GM21367 (cell line): ENCODE results near the gene MEGF10.

Experiments
- ATAC-seq: cut with Tn5 transposase; IDR thresholded peaks from one replicate; pipeline ENCODE4 v1.9.1; 2021; ENCODE audit not compliant: unreplicated experiment

Gene MEGF10

DNA sequence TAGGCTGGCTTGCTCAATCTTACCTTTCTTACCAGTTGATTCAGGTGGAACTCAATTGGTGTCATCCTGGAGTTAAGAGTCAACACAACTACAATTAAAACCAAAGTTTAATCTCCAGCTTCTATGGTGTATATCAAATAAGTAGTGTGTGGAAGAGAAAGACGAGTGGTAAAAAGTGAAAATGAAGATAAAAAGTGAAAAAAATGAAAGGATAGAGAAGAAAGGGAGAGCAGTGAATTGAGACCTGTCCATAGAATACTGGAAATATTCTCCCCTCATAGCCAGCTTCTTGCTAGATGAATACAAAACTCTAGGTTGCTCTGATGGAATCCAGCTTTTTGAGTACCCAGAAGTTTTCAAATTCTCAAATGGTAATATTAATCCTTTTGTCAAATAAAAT is 76.4 kb downstream of the MEGF10 start:
- ATAC-seq, result no peak

DNA sequence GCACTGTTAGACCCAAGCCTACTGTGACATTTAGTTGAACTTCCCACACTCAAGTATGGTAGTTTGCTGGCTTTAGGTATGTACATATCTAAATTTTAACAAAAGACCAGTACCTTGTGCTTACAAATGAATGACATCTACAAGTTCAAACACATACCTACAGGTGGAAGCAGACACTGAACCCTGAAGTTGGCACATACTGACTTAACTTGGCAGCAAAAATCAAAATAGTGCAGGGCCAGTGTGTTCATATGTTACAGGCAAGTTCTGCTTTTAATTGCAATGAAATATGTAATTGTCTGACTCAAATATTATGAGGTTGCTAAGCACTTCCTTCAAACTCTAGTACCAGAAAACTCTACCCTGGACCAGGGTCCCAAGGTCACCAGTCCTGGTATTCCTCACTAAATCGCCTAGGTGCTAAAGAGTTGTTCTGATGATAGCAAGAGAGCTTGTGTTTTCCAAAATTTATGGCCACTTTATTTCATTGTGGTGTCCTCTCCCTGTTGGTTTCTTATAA is 77.4 kb downstream of the MEGF10 start:
- ATAC-seq, result no peak

DNA sequence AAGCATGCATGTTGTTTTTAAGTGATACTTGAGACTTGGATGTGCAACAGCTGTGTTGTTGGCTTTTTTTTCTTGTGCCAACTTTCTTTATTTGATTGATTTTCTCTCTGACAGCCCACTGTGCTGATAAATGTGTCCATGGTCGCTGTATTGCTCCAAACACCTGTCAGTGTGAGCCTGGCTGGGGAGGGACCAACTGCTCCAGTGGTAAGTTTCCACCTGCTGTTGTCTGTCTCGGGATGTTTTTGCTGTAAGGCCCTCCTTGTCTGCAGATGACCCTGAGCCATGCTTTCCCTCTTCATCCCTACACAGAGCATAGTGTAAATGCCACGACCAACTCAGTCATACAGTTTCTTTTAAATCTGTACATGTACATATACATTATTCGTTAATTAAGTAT is 79.2 kb downstream of the MEGF10 start:
- ATAC-seq, result no peak

DNA sequence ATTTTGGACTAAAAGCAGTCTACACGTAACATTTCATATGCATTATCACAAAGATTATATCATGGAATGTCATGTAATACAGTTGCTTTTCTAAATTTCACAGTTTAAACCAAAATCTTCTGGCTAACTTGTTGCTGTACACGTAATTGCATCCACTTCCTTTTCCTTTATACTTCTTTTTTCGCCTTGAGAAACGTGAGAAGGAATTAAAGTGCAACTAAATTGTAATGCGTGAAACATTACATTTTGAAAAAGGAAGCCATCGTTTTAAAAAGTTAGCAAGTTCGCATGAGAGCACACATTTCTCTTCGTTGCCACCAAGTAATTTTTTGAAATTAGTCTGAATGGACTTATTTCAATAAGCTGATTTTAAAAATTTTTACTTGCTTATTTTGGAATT is 80.0 kb downstream of the MEGF10 start:
- ATAC-seq, result no peak

DNA sequence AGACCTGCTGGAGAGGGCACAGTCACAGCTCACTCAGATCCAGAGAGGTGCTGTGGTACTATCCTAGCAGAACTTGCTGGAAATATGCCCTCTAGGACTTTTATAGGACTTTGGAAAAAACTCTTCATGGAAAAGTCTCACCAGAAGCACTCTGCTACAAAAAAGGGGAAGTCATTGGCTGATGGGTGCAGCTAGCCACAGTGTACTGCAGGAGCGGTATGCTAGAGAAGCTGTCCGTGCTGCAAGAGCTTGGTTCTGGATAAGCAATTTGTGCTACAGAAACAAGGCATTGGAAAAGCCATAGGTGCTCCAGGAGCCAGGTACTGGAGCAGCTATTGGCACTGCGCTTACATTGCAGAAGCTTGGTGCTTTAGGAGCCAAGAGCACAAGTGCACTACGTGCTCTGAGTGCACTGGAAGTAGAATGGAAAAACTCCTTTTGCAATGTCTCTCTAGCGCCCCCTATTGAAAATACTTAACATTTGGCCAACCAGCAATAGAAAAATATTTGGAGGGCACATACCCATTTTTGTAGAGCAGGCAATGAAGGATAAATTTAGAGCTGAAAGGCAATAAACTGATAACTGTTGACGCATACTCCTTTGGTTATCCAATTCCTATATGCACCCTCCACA is 83.4 kb downstream of the MEGF10 start:
- ATAC-seq, result no peak

DNA sequence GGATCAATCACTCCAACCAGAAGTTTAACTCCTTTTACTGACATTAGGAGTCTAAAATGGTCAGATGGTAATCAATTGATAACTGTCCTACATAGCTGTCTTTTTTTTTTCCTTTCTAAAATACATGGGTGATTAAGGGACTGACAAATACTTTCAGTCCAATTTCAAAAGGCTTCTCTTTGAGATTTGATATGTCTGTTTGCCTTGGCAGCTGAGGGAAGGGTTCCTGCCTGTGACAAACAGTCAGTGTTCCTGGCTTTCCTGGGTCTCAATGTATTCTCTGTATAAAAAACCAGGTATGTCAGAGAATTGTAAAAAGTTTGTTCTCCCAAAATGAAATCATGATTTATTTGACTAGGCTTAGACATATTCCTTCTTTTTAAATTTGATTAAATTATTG is 84.5 kb downstream of the MEGF10 start:
- ATAC-seq, result no peak

DNA sequence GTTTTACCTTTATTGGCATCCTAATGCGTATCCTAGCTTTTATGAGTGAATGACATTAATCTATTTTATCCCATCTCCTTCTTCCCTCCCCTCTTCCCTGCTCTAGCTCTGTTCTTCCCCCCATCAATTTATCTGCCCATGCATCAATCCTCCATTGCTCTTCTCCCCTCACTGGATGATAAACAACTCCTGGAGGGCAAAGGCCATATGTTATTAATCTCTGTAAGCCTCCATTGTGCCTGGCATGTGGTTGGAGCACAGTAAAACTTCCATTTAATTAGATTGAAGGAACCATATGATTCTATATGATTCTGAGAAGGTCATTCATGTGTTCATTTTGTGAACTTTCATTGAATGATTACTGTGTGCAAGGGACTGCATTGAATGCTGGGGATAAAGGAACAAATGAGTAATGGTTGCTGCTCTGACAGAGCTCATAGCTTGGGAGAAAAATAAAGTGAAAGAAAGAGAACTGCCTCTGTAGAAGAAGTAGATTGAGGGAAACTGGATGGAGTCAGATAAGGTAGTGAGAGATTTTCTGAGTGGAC is 85.0 kb downstream of the MEGF10 start:
- ATAC-seq, result no peak

DNA sequence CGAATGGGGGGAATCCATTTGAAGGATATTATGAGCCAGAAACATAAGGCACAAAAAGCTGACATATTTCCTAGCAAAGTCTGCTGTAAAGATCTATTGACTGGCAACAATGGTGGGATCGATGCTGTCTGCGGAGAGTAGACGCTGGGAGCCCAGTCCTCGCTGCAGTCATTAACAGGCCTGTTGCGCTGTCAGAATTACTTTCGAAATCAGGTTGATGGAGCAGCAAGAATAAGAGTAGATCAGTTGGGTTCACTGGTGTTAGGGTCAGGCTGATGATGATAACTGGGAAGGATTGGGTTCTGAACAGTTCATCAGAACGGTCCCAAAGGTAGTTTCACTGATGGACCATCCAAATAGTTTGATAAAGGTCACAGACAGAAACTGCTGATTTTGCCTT is 87.1 kb downstream of the MEGF10 start:
- ATAC-seq, result no peak

DNA sequence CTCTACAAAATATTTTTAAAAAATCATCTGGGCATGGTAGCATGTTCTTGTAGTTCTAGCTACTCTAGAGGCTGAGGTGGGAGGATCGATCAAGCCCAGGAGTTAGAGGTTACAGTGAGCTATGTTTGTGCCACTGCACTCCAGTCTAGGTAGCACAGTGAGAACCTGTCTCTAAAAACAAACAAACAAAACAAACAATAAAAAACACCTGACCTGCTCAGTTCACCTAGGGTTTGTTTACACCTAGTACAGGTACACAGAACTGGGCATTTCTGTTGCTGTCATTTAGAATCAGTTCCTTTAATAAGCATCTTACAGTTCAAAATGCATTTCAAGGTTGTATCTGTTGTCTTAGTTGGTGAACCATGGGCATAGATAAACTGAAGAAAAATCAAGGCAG is 95.3 kb downstream of the MEGF10 start:
- no peak for ATAC-seq

DNA sequence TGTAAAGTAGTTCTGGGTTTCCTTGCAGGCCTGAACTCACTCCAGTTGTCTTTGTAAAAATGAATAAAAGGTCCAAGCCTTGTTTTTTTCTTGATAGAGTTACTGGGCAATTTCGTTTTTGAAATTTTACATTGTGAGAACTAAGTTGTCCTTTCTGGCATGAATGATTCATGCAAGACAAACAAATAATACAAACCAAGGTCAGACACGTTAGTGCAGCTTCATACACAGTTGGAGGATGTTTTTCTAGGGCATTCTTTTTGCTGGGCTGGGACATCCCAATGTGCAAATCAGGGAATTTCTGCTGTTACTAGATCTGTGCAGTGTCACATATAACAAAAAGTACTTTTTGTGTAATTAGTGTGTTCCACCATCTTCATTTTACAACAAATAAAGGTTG is 96.0 kb downstream of the MEGF10 start:
- ATAC-seq, result no peak

DNA sequence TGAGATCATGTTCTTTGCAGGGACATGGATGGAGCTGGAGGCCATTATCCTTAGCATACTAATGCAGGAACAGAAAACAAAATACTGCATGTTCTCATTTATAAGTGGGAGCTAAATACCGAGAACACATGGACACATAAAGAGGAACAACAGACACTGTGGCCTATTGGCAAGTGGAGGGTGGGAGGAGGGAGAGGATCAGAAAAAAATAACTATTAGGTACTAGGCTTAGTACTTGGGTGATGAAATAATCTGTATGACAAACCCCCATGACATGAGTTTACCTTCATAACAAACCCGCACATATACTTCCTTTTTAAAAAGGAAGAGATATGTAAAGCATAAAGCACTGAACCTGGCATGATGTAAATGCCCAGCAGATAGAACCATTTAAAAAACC is 99.0 kb downstream of the MEGF10 start:
- no peak for ATAC-seq

DNA sequence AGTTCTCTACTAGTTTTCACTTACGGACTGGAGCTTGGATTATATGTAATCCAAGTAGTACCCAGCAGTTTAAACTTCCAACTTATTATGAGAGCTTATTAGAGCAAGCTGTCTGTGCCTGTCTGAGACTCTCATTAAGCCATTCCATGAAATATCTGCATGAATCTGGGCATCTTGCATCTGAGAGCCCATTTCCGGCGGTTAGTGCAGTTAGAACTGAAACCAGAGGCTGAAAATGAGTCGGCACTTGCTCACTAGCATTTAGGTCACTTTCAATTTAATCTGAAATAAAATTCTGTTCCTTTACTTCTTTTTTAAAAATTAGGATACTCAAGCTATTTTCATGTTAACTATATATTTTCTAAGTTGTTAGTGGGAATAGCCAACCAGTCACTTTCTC is 102.2 kb downstream of the MEGF10 start:
- ATAC-seq, result no peak

DNA sequence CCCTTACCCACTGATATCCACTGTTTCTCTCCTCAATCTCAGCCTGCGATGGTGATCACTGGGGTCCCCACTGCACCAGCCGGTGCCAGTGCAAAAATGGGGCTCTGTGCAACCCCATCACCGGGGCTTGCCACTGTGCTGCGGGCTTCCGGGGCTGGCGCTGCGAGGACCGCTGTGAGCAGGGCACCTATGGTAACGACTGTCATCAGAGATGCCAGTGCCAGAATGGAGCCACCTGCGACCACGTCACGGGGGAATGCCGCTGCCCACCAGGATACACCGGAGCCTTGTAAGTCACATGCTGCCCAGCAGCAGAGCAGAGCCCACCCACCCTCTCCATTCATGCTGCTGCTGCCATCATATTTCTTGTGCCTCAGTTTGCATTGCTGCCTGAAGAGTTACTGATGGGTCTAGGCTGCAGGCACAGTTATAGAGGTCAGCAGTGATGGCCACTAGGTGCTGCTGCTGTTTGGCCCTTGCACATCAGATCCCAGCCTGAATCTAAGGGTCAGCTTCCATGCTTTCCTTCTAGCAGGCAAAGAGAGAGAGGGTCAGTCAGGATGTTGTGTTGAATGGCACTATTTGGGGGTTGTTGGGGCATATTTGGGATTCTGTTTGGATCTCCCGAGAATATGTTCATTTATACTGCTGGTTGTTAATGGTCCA is 106.0 kb downstream of the MEGF10 start:
- ATAC-seq, result no peak

DNA sequence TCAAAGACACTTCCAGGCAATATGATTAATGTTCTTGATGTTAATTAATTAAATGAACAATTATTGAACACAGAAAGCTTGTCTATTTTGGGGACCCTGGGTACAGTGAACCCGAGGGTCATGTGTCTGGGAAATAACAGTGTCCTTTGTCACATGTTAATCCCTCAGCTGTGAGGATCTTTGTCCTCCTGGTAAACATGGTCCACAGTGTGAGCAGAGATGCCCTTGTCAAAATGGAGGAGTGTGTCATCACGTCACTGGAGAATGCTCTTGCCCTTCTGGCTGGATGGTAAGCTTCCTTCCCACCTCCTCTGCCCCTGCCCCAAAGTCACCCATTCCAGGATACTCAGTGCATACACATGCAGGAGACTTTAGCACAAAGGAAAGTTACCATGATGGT is 107.9 kb downstream of the MEGF10 start:
- no peak for ATAC-seq

DNA sequence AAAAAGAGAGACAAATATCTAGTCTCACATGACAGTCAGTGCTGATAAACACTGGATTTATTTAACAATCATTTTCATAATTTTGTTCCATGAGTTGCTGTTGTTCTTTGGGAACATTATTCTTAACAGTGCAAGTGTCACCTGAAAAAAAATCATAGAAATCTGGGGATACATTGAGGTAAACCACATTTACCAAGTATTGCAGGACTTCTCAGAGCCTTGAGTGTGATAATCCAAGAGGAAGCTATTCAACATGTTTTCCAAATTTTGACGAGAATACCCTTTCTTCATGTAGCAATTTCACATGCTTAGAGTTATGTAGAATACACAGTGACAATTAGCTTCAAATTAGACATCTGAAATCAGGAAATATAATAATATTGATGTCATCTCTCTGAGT is 108.5 kb downstream of the MEGF10 start:
- ATAC-seq, result no peak

DNA sequence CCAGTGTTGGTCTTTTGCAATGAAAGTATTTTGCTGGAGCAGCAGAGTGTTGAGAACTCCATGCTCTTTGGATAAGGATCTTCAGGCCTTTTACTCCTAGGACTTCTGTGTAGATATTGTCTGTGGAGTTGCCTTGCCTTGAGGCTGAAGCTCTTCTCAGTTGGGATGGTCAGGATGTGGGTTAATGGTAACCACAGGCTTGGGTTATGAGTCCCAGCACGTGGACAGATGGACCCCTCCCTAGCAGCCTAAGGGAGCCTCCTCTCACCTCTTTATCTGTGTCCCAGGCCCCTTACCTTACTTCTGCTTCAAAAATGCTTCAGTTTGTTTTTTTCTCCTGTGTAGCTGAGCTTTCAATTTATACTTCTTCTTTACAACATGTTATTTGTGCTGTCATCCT is 109.9 kb downstream of the MEGF10 start:
- ATAC-seq, result no peak

DNA sequence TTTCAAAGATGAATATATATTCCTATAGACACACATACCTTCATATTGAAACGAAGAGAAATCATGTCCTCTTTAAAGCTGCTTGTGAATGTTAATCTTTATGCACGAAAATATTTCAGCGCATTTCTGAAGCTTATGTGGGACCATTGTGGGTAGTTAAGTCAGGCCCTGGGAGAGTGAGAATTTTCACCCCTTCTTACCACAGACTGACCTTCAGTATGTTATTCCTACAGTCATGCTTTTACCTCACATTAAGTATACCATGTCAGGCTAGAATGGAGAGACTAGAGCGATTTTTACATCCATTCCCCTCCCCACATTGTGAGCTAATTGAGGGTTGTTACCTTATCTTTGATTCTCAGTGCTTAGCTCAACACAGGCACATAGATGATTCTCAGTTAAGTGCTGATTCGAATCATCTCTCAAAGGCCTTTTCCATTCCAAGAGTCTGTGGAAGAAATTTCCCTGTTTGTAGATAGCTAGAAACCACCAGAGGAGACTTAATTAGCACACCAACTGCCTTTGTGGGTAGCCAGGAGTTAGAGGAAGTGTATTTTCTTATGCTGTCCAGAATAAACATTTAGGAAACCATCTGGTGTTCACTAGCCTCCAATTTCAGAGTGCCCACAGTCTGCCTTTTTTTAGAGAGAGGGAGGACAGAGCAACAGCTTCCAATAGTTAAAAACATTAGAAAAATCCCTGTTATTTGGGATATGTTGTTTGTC is 110.5 kb downstream of the MEGF10 start:
- no peak for ATAC-seq

DNA sequence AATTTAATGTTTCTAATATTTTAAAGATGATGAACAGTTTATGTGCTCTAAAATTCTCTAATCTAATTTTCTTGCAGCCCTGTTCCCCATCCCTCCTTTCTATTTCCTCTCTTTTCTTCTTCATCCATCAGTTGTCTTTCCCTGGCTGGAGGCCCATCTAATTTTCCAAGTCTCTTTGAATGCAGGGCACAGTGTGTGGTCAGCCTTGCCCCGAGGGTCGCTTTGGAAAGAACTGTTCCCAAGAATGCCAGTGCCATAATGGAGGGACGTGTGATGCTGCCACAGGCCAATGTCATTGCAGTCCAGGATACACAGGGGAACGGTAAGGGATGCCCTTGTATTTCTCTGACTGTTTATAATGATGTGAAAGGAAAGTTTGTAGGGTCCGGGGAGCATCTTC is 111.8 kb downstream of the MEGF10 start:
- no peak for ATAC-seq

DNA sequence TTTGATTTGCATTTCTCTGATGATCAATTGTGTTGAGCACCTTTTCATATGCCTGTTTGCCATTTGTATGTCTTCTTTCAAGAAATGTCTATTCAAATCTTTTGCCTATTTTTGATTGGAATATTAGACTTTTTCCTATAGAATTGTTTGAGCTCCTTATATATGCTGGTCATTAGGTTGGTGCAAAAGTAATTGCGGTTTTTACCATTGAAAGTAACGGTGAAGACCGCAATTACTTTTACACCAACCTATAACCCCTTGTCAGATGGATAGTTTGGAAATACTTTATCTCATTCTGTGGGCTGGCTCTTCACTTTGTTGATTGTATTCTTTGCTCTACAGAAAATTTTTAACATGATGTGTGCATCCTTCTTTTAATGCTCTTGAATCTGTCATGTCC is 113.6 kb downstream of the MEGF10 start:
- ATAC-seq, result no peak

DNA sequence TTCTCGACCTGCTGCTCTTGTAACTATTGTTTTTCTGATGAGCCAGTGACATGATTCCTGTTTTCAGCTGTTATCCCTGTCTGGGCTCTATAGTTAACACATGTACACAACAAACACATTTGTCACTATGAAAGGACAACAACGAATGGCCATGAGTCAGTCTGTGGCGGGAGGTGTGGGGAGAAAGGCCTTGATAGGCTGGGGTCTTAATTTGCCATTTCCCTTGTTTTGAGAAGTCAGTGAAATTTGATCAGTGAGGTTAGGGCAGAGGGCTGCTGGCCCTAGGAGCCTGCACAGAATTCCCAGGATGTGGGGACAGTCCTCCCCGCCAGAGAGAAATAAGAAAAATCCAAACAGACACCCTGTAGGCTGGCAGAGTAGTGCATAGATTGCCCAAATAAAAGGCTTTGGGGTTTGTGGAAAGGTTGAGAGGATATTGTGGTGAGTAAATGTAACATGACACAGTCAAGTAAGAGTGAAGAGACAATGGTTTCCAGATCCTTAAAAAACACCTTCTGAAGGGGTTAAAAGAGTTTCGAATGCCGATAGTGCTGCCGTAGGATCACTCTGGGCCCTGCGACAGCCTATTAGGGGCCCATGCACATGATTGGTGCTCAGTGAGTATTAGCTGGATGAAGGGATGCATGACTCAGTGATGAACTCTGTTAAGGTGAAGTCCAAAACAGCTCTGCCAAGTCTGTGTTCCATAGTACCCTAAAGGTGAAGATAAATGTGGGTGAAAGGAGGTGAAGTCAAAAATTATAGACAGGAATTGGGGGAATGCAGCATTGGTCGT is 115.9 kb downstream of the MEGF10 start:
- ATAC-seq, result no peak

DNA sequence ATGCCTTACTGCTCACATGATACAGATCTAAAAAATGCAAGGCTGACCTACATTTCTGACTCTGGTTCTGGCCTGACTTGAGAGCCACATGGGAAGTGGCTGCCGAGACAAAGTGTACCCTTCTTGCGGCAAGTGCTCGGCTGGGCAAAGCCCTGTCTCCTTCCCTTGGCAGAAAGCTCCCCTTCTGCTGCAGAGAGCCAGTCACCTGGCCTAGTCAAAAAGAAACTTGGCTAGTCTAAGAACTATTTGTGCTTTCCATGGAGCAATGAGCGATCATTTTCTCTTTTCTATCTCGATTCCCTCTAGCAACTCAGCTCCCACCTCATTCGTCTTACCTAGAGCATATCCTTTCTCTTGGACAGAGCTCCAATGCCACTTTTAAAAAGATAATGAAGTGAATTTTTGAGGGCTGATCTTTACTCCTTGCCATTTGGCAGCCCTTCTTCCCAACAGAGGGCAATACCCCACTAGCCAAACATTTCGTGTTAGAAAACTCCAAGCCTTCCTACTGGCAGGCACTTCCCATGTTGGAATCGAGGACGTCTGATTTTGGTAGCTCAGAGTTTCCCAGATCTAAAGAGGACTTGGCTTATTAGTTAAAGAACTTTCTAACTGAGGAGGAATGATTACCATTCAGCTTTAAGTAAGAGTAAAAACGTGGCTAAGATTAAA is 118.8 kb downstream of the MEGF10 start:
- no peak for ATAC-seq
